HG03095 (cell line): ENCODE measurements around the gene COL4A3.

Experiments
- ATAC-seq: cut with Tn5 transposase; IDR thresholded peaks from one replicate; pipeline ENCODE4 v1.9.1; 2021; ENCODE audit warnings: moderate library complexity; ENCODE audit not compliant: unreplicated experiment

COL4A3 gene

DNA sequence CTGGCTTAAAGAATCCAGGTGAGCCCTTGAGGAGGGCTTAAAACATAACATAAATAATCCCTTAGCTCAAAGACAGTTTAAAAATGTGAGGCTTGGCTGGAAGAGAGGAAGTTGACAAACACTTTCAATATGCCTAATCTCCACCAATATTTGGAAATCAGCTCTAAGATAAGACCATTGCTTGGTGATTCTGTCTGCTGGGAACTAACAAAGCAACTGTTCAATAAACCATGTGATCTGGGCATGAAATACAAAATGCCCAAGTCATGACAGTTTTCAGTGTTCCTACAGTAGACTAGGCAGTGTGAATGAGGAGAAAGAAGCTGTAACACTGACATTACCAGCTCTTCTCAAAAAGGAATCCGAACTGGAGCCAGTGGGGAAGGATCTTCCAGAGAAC lies 171.3 kb downstream of the COL4A3 start:
- ATAC-seq = no peak

- ATAC-seq = no peak
These were observed 173.0 kb downstream of the COL4A3 start for GRCh38 chr2:227337442-227337841.

DNA sequence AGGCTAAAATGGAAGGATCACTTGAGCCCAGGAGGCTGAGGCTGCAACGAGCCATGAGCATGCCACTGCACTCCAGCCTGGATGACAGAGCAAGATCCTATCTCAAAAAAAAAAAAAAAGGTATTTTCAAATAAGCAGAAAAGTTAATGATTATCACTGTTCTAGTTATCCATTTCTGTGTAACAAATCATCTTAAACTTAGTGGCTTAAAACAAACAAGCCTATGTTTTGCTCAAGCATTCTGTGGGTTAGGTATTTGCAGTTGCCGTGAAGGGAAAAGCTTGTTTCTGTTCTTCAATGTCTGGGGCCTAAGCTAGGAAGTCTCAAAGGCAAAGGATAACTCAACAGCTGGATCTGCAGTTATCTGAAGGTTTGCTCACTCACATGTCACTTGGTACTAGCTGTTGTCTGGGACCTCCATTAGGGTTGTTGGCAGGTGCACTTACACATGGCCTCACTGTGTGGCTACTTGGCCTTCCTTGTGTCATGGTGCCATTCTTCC lies 174.7 kb downstream of the COL4A3 start:
- ATAC-seq = no peak

DNA sequence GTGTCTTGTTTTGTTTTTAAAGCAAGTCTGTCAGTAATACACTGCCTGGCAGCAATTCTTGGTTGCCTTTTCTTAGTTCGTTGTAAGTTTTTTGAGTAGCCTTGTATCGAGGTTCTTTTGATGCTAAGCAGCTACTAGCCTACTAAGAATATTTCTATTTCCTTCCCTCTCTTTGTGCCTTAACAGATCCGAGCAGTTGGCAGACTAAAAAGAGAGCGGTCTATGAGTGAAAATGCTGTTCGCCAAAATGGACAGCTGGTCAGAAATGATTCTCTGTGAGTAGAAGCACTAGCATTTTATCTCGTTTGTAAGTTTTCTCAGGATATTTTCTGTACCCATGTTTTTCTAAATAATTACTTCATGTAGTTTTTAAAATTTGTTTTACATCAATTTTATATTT lies 175.7 kb downstream of the COL4A3 start:
- ATAC-seq = no peak

- ATAC-seq = no peak
These were observed 177.1 kb downstream of the COL4A3 start for GRCh38 chr2:227341553-227341952.

DNA sequence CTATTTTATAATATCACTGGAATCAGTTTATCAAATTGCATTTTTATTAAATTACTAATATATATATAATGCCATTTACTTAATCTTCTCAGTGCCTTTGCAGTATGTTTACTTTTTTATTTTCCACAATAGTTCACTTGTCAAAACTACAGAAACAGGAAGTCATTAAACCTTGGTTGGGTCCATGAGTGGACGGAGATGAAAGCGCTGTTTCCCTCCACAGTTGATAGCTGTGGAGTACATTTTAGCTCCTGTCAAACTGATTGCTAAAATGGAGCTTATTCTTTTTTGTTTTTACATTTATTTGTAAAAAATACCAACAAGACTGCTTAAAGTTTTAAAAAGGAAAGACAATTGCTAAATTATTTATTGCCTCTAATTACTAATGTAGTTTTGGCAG lies 179.8 kb downstream of the COL4A3 start:
- ATAC-seq = no peak

- no peak for ATAC-seq
These were observed 182.7 kb downstream of the COL4A3 start for GRCh38 chr2:227347117-227347516.

GRCh38 chr2:227348324-227348723 lies 183.9 kb downstream of the COL4A3 start:
- no peak for ATAC-seq

GRCh38 chr2:227349989-227350612 lies 185.7 kb downstream of the COL4A3 start:
- no peak for ATAC-seq

- ATAC-seq = peak; percentile 76
These were observed 187.2 kb downstream of the COL4A3 start for GRCh38 chr2:227351639-227352038.

GRCh38 chr2:227360351-227360750 lies 195.9 kb downstream of the COL4A3 start:
- ATAC-seq = no peak

DNA sequence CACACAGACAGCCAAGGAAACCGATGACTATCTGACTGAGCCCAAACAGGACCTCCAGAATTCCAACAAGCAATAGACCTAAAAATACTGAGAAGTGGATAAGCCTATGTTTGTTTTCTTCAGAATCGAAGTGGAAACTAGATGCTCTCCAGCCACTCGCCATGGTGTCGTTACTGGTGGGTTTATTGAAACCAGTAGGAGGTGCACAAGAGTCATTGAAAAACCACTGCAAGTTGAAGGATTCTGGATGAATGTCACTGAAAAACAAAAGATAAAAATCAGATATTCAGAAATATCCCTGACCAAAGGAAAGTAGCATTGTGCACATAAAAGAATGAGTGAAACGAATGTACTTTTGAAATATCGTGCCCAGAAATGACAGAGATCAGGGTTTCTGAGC lies 199.3 kb downstream of the COL4A3 start:
- ATAC-seq = no peak
